ENCODE results near the gene SPSB1.

GRCh38 chr1:9300573-9300972, 7.9 kb downstream of the SPSB1 start:
- TF ChIP-seq RFX5 (IDR thresholded peaks at IDR 0.05; ENCODE audit: low read depth, low read length) (no peak), CTCF (IDR thresholded peaks at IDR 0.05 in 2 of 3, conservative IDR thresholded peaks at IDR 0.05 in 1 of 3; ENCODE audit: control insufficient read depth in 2 of 3, extremely low read depth in 1 of 3, insufficient read depth in 1 of 3, low read depth in 3 of 3, low read length in 3 of 3) (no peak), EZH2 (IDR thresholded peaks at IDR 0.05; ENCODE audit: borderline replicate concordance, control insufficient read depth, low read depth, low read length) (no peak)

Data from GM12878 (cell line).